Spleen (tissue), 7 donors: ENCODE data around the gene TOM1L2.

Source experiments
- POLR2A ChIP-seq, 3 donors: fragments of 450-650 bp; IDR thresholded peaks; one replicate each; pipeline ENCODE4 v1.5.1; 2017; ENCODE audit warnings: antibody characterized with exemption in 3 of 3, mild to moderate bottlenecking in 1 of 3
- POLR2AphosphoS5 ChIP-seq, 3 donors: sonication (generic); formaldehyde crosslinking; IDR thresholded peaks; one replicate each; pipeline ENCODE4 v1.5.1; 2017; ENCODE audit warnings: antibody characterized with exemption in 3 of 3
- TF ChIP-seq, protein P1 (sequence below), 11 experiments: fragments of 200-600 bp in 7 of 11; fragments of 450-650 bp in 4 of 11; sonication (generic) in 4 of 11; IDR thresholded peaks in 8 of 11; conservative IDR thresholded peaks in 3 of 11; 1 replicate in 7 of 11; 2 replicates in 4 of 11; pipeline versions ENCODE4 v1.4.0 to v1.8.0; 2016 to 2021; ENCODE audit warnings: antibody characterized with exemption in 11 of 11, inconsistent platforms in 4 of 11, mild to moderate bottlenecking in 1 of 11
- donor health status: DM: no; HTN: no; CAD: no; lungs with moderate emphysema.
- donor health status: DM: no; HTN: no; CAD: no.
- donor health status: DM: no; HTN: no; CAD: no.

DNA sequence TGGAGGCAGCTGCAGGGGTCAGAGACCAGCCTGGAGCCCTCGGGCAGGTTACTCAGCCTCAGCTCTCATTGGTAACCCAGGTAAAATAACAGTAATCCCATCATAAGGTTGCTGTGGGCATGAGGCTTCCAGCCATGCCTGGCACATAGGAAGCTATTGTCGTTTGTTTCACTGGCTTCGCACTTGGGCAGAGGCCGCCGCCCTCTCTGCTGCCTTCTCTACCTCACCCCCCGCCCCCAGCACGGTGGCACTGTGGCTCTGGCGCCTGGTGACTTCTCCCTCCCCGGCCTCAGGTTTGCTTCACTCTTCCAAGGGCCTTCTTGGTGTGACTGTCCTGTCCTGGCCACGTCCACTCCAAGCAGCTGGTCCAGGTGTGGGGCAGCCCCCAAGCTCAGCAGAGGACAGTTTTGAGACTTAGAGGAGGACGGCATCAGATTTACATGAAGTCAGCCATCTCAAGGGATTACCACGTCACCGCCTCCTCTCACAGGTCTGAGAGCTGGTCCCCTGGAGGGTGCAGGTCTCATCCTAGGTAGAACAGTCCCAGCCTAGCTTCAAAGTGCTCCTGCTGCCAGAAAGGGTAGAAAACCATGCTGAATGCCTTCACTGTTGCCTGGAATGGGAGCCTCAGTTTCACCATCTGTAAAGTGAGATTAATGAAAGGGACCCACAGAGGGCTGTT, 170.3 kb downstream of the TOM1L2 start:
- TF ChIP-seq, protein P1, sequence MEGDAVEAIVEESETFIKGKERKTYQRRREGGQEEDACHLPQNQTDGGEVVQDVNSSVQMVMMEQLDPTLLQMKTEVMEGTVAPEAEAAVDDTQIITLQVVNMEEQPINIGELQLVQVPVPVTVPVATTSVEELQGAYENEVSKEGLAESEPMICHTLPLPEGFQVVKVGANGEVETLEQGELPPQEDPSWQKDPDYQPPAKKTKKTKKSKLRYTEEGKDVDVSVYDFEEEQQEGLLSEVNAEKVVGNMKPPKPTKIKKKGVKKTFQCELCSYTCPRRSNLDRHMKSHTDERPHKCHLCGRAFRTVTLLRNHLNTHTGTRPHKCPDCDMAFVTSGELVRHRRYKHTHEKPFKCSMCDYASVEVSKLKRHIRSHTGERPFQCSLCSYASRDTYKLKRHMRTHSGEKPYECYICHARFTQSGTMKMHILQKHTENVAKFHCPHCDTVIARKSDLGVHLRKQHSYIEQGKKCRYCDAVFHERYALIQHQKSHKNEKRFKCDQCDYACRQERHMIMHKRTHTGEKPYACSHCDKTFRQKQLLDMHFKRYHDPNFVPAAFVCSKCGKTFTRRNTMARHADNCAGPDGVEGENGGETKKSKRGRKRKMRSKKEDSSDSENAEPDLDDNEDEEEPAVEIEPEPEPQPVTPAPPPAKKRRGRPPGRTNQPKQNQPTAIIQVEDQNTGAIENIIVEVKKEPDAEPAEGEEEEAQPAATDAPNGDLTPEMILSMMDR (IDR thresholded peaks at IDR 0.05 in 8 of 11, conservative IDR thresholded peaks at IDR 0.05 in 3 of 11): no peak
- TF ChIP-seq POLR2A (IDR thresholded peaks at IDR 0.05): no peak
- TF ChIP-seq POLR2AphosphoS5 (IDR thresholded peaks at IDR 0.05): no peak
